ENCODE data around the gene PEAK1. TPM values are rescaled to one million over a fixed set of nuclear protein-coding genes. Genes with fewer than 3 reads are reported as not detected.

PEAK1 gene
- total RNA-seq, 1 experiment from 2014 or later = 21.2 TPM

DNA sequence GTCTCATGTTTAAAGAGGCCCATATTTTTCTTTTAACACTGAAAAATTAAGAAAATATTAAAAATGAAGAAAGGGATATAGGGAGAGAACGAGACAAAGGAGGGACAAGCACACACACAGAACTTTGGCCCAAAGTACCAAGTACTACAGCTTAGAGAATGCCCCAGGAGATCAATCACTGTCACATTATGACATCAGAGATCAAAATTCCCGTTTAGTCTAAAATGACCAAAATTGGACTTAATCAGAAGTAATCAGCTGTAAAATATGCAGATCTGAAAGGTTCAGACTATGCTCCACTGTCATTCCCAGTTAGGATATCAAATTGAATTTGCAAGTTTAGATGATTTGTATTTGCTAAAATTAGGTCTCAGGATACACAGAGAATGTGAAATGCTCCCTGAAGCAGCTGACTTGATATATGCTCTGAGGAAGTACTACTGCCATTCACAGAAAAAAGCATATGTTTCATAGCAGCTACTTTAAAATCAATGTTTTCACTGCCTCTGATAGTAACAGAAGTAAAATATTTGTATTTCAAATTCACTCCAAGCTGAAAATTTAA lies 123.0 kb downstream of the PEAK1 start:
- no peak overlapping the region for H2BK20ac ChIP-seq (ENCODE audit: low read depth, low read length, poor library complexity, severe bottlenecking)
- TF ChIP-seq, protein P1, sequence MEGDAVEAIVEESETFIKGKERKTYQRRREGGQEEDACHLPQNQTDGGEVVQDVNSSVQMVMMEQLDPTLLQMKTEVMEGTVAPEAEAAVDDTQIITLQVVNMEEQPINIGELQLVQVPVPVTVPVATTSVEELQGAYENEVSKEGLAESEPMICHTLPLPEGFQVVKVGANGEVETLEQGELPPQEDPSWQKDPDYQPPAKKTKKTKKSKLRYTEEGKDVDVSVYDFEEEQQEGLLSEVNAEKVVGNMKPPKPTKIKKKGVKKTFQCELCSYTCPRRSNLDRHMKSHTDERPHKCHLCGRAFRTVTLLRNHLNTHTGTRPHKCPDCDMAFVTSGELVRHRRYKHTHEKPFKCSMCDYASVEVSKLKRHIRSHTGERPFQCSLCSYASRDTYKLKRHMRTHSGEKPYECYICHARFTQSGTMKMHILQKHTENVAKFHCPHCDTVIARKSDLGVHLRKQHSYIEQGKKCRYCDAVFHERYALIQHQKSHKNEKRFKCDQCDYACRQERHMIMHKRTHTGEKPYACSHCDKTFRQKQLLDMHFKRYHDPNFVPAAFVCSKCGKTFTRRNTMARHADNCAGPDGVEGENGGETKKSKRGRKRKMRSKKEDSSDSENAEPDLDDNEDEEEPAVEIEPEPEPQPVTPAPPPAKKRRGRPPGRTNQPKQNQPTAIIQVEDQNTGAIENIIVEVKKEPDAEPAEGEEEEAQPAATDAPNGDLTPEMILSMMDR (conservative IDR thresholded peaks at IDR 0.05) = no peak
- peaks cover 0 to 4% of the 10 kb centered on the region in 2 experiments; a peak in 2 of 5 replicates for H3K9me3 Mint-ChIP-seq
- no peak for DNase-seq
- H4K5ac ChIP-seq (ENCODE audit: insufficient read length, low read depth, low read length) = no peak overlapping the region
- H3K14ac ChIP-seq (ENCODE audit: insufficient read depth, low read length) = no peak overlapping the region
- no peaks in the 10 kb centered on the region for H3K4me1 Mint-ChIP-seq
- H3T11ph ChIP-seq (ENCODE audit: low read length) = no peak overlapping the region
- no peak overlapping the region for H2AK5ac ChIP-seq (ENCODE audit: insufficient read length, low read length)
- H3K27me3 ChIP-seq (ENCODE audit: insufficient read depth, low read length) = no peaks in the 10 kb centered on the region
- no peak overlapping the region for H2BK5ac ChIP-seq (ENCODE audit: insufficient read length, low read length)
- no peak overlapping the region for H2BK15ac ChIP-seq (ENCODE audit: low read depth, low read length)
- no peak overlapping the region for H3K27ac ChIP-seq (ENCODE audit: insufficient read length, low read depth, low read length)
- H2AFZ ChIP-seq (ENCODE audit: low read length) = no peak overlapping the region
- no peaks in the 10 kb centered on the region for H3K79me2 ChIP-seq (ENCODE audit: insufficient read depth, low read length)
- no CpG with 5 or more reads among the region's 2 CpGs for WGBS (ENCODE audit: extremely low coverage, insufficient read length, low lambda C conversion rate)
- peaks cover 0 to 4% (median 2%) of the 10 kb centered on the region in 3 experiments; a peak in 4 of 7 replicates for H3K36me3 Mint-ChIP-seq (ENCODE audit: insufficient read depth in 1 of 3, low read depth in 3 of 3)
- H3K56ac ChIP-seq (ENCODE audit: insufficient read length, low read depth, low read length) = no peak overlapping the region
- no peak overlapping the region for H2BK120ac ChIP-seq (ENCODE audit: low read depth, low read length, poor library complexity, severe bottlenecking)
- no peak overlapping the region for H4K91ac ChIP-seq (ENCODE audit: insufficient read length, low read depth, low read length)
- no peak overlapping the region for H3K4me3 Mint-ChIP-seq
- no peak overlapping the region for H3K27ac Mint-ChIP-seq
- H3K9me3 ChIP-seq (ENCODE audit: control insufficient read depth, low read depth, low read length) = no peaks in the 10 kb centered on the region
- no peak overlapping the region for H4K8ac ChIP-seq (replicated peaks; ENCODE audit: insufficient read length, low read depth, low read length)
- no peaks in the 10 kb centered on the region for H4K20me1 ChIP-seq (ENCODE audit: control insufficient read depth, insufficient read depth, insufficient read length)
- H3K23me2 ChIP-seq (ENCODE audit: insufficient read length, low read depth, low read length, poor library complexity, severe bottlenecking) = no peaks in the 10 kb centered on the region
- H3K4me1 ChIP-seq (ENCODE audit: insufficient read depth, low read length) = no peaks in the 10 kb centered on the region
- H2BK12ac ChIP-seq (ENCODE audit: insufficient read length, low read depth, low read length) = no peak overlapping the region
- H3K4me2 ChIP-seq (ENCODE audit: insufficient read depth, insufficient read length, low read length) = no peak overlapping the region
- no peak overlapping the region for H3K23ac ChIP-seq (ENCODE audit: insufficient read length, low read depth, low read length)
- no peak overlapping the region for H3K4ac ChIP-seq (ENCODE audit: low read depth, low read length)
- H3K18ac ChIP-seq (ENCODE audit: insufficient read length, low read depth, low read length) = no peak overlapping the region
- no peak overlapping the region for H3K9ac ChIP-seq (ENCODE audit: extremely low read depth, insufficient read length, low read length)
- H3K79me1 ChIP-seq (ENCODE audit: insufficient read depth, low read depth, low read length, poor library complexity, severe bottlenecking) = no peaks in the 10 kb centered on the region
- no peaks in the 10 kb centered on the region for H3K27me3 Mint-ChIP-seq (ENCODE audit: low read depth)

Measured in H9 (cell line).